Vagina (tissue), 2 donors: ENCODE measurements around the gene ATP8B3.

Source experiments
- POLR2A ChIP-seq, 2 donors: fragments of 450-650 bp; IDR thresholded peaks; one replicate each; pipeline ENCODE4 v1.6.1; 2017; ENCODE audit warnings: antibody characterized with exemption in 2 of 2, mild to moderate bottlenecking in 2 of 2, moderate library complexity in 2 of 2
- POLR2AphosphoS5 ChIP-seq, 2 donors: sonication (generic); formaldehyde crosslinking; IDR thresholded peaks; one replicate each; pipeline ENCODE4 v1.9.0; 2017; ENCODE audit warnings: antibody characterized with exemption in 2 of 2, mild to moderate bottlenecking in 2 of 2, low read depth in 1 of 2; ENCODE audit not compliant: insufficient read depth in 1 of 2
- TF ChIP-seq, protein P1 (sequence below), 3 experiments: fragments of 450-650 bp in 2 of 3; fragments of 200-600 bp in 1 of 3; sonication (generic) in 1 of 3; IDR thresholded peaks; one replicate each; pipeline ENCODE4 v1.5.1; 2017 to 2019; ENCODE audit warnings: antibody characterized with exemption in 3 of 3, mild to moderate bottlenecking in 2 of 3, moderate library complexity in 2 of 3

GRCh38 chr19:1748115-1748872 is 63.8 kb downstream of the ATP8B3 start:
- TF ChIP-seq, protein P1, sequence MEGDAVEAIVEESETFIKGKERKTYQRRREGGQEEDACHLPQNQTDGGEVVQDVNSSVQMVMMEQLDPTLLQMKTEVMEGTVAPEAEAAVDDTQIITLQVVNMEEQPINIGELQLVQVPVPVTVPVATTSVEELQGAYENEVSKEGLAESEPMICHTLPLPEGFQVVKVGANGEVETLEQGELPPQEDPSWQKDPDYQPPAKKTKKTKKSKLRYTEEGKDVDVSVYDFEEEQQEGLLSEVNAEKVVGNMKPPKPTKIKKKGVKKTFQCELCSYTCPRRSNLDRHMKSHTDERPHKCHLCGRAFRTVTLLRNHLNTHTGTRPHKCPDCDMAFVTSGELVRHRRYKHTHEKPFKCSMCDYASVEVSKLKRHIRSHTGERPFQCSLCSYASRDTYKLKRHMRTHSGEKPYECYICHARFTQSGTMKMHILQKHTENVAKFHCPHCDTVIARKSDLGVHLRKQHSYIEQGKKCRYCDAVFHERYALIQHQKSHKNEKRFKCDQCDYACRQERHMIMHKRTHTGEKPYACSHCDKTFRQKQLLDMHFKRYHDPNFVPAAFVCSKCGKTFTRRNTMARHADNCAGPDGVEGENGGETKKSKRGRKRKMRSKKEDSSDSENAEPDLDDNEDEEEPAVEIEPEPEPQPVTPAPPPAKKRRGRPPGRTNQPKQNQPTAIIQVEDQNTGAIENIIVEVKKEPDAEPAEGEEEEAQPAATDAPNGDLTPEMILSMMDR (IDR thresholded peaks at IDR 0.05): no peak
- TF ChIP-seq POLR2A (IDR thresholded peaks at IDR 0.05) (no peak), POLR2AphosphoS5 (IDR thresholded peaks at IDR 0.05; ENCODE audit: insufficient read depth in 1 of 2, low read depth in 1 of 2) (no peak)
